K562 (cell line): Measurements from ENCODE around the gene CCSER1. TPM values are rescaled to one million over a fixed set of nuclear protein-coding genes. Genes with fewer than 3 reads are reported as not detected.

ENCODE experiments used
- ATAC-seq: fragments of 200-7000 bp; cut with Tn5 transposase; 3 replicates; pipeline ENCODE4 v1.9.1; 2020; ENCODE audit warnings: moderate library complexity
- BruUV-seq: library from RNA; stranded (reverse); fragments of 400-500 nt; replicated peaks from 2 replicates; lab custom pipeline; 2021; lab: Mats Ljungman, UMichigan
- CTCF ChIA-PET: fragments of 300-600 bp; formaldehyde crosslinking; extraction: SDS; loops from one replicate; lab custom pipeline; 2021; ENCODE audit warnings: low intra/inter-chr PET ratio; lab: Yijun Ruan, JAX
- POLR2A ChIA-PET: fragments of 300-600, 350-650 bp; sonication (Branson Sonifier 250); formaldehyde crosslinking; extraction: SDS; loops from one replicate; lab custom pipeline; 2021; ENCODE audit warnings: antibody characterized with exemption, inconsistent platforms; lab: Yijun Ruan, JAX
- DNase-seq, 4 experiments: peaks; one replicate each; pipeline versions ENCODE4 v3.0.0 to v3.0.0-alpha.2; 2011 to 2018; ENCODE audit warnings: low spot score in 3 of 4, mixed read lengths in 3 of 4; ENCODE audit errors: extremely low read depth in 1 of 4
- FAIRE-seq: peaks from 2 replicates; lab custom pipeline; 2011; peaks lifted over from hg19 to GRCh38; lab: Jason Lieb, UNC
- H2AFZ ChIP-seq: 2 replicates; pipeline ENCODE4 v1.6.0; 2011; ENCODE audit warnings: low read depth, low read length, control low read depth, inconsistent platforms
- H3K27ac ChIP-seq: fragments of 200-600 bp; 3 replicates; pipeline ENCODE4 v1.8.0; 2011; ENCODE audit warnings: low read depth, mild to moderate bottlenecking, control low read depth, inconsistent platforms, low read length, moderate library complexity, mixed read lengths; ENCODE audit errors: extremely low read depth
- H3K27me3 ChIP-seq, 2 experiments: fragments of 300-600 bp in 1 of 2; 2 replicates in 1 of 2; 3 replicates in 1 of 2; pipeline versions ENCODE4 v1.6.0 to v1.8.0; 2011; ENCODE audit warnings: inconsistent platforms in 2 of 2, low read length in 2 of 2, mild to moderate bottlenecking in 1 of 2, mixed read lengths in 1 of 2, moderate library complexity in 1 of 2; ENCODE audit not compliant: control insufficient read depth in 2 of 2, insufficient read depth in 2 of 2
- H3K36me3 ChIP-seq: fragments of 300-600 bp; 3 replicates; pipeline ENCODE4 v1.8.0; 2011; ENCODE audit warnings: mild to moderate bottlenecking, low read length, inconsistent platforms; ENCODE audit not compliant: control insufficient read depth, insufficient read depth
- H3K4me1 ChIP-seq, 2 experiments: fragments of 200-600 bp in 1 of 2; replicated peaks in 1 of 2; 2 replicates in 1 of 2; 3 replicates in 1 of 2; pipeline versions ENCODE4 v1.5.1 to v1.8.0; 2011; ENCODE audit warnings: inconsistent platforms in 2 of 2, low read length in 2 of 2, mild to moderate bottlenecking in 1 of 2, mixed read lengths in 1 of 2, moderate library complexity in 1 of 2; ENCODE audit not compliant: control insufficient read depth in 2 of 2, insufficient read depth in 2 of 2
- H3K4me2 ChIP-seq: 2 replicates; pipeline ENCODE4 v1.6.1; 2011; ENCODE audit warnings: low read length, control low read depth, inconsistent platforms, mixed read lengths; ENCODE audit not compliant: insufficient read depth
- H3K4me3 ChIP-seq: fragments of 200-600 bp; sonication (generic), shearing (Covaris generic); 2 replicates; pipeline ENCODE4 v1.5.1; 2016; ENCODE audit warnings: control low read depth, inconsistent platforms
- H3K79me2 ChIP-seq: fragments of 200-600 bp; 3 replicates; pipeline ENCODE4 v1.8.0; 2011; ENCODE audit warnings: low read length, inconsistent platforms; ENCODE audit not compliant: control insufficient read depth, insufficient read depth
- H3K9ac ChIP-seq, 2 experiments: 2 replicates each; pipeline versions ENCODE4 v1.6.0 to v1.6.1; 2011; ENCODE audit warnings: low read depth in 2 of 2, low read length in 2 of 2, control low read depth in 1 of 2, inconsistent platforms in 1 of 2, mild to moderate bottlenecking in 1 of 2, mixed read lengths in 1 of 2; ENCODE audit not compliant: insufficient read depth in 1 of 2
- H3K9me1 ChIP-seq: one replicate; pipeline ENCODE4 v1.6.0; 2011; ENCODE audit warnings: inconsistent platforms, mild to moderate bottlenecking, low read length, moderate library complexity; ENCODE audit not compliant: control insufficient read depth, insufficient read depth
- H3K9me3 ChIP-seq: replicated peaks from 2 replicates; pipeline ENCODE4 v1.5.1; 2011; ENCODE audit warnings: low read depth, low read length, inconsistent platforms; ENCODE audit not compliant: control insufficient read depth, insufficient read depth
- H4K20me1 ChIP-seq: replicated peaks from 2 replicates; pipeline ENCODE4 v1.6.1; 2011; ENCODE audit warnings: low read length, inconsistent platforms, mixed read lengths; ENCODE audit not compliant: control insufficient read depth, insufficient read depth
- BHLHE40 ChIP-seq: IDR thresholded peaks from 2 replicates; pipeline ENCODE4 v1.6.1; 2011; ENCODE audit warnings: low read length, improper control_type of control experiment
- CREB1 ChIP-seq, 2 experiments: sonication (generic) in 1 of 2; formaldehyde crosslinking in 1 of 2; IDR thresholded peaks; 2 replicates each; pipeline versions ENCODE4 v1.6.1 to v1.8.0; 2012 to 2022; ENCODE audit warnings: inconsistent platforms in 1 of 2, mild to moderate bottlenecking in 1 of 2, missing genetic modification reagents in 1 of 2, moderate library complexity in 1 of 2
- DLX4 ChIP-seq: fragments of 250-450 bp; sonication (Bioruptor Pico); IDR thresholded peaks from 2 replicates; pipeline ENCODE4 v1.6.1; 2021; ENCODE audit warnings: mild to moderate bottlenecking
- E2F6 ChIP-seq, 2 experiments: IDR thresholded peaks; 2 replicates each; pipeline ENCODE4 v1.6.1; 2011; ENCODE audit warnings: borderline replicate concordance in 1 of 2, control low read depth in 1 of 2, low read depth in 1 of 2, low read length in 1 of 2, mild to moderate bottlenecking in 1 of 2, mixed read lengths in 1 of 2, moderate library complexity in 1 of 2; ENCODE audit not compliant: insufficient read depth in 1 of 2, insufficient read length in 1 of 2, poor library complexity in 1 of 2, severe bottlenecking in 1 of 2; ENCODE audit errors: extremely low read depth in 1 of 2
- GMEB1 ChIP-seq: fragments of 250-450 bp; sonication (Bioruptor Pico); IDR thresholded peaks from 2 replicates; pipeline ENCODE4 v1.4.0; 2020; ENCODE audit warnings: mild to moderate bottlenecking
- KLF10 ChIP-seq: fragments of 250-450 bp; sonication (Bioruptor Pico); IDR thresholded peaks from 2 replicates; pipeline ENCODE4 v1.6.1; 2021; ENCODE audit warnings: matching md5 sums
- MTA1 ChIP-seq: fragments of 450-650 bp; IDR thresholded peaks from 2 replicates; pipeline ENCODE4 v1.6.1; 2017; ENCODE audit warnings: borderline replicate concordance
- PCBP1 ChIP-seq: fragments of 200-400 bp; formaldehyde crosslinking; IDR thresholded peaks from 2 replicates; pipeline ENCODE4 v1.6.1; 2018; ENCODE audit warnings: mild to moderate bottlenecking, low read depth, low read length; ENCODE audit not compliant: poor library complexity, severe bottlenecking
- RBM39 ChIP-seq: fragments of 200-400 bp; formaldehyde crosslinking; optimal IDR thresholded peaks from 2 replicates; pipeline ENCODE3; 2018; ENCODE audit warnings: low read depth, low read length
- SMAD1 ChIP-seq: fragments of 150-350 bp; IDR thresholded peaks from 2 replicates; pipeline ENCODE4 v1.6.1; 2014; ENCODE audit warnings: low read length, low read depth; ENCODE audit not compliant: partially characterized antibody
- SPI1 ChIP-seq: IDR thresholded peaks from 2 replicates; pipeline ENCODE4 v1.6.1; 2011; ENCODE audit warnings: low read depth, low read length, control low read depth, borderline replicate concordance
- USF1 ChIP-seq: sonication (generic); formaldehyde crosslinking; IDR thresholded peaks from 2 replicates; pipeline ENCODE4 v1.9.0; 2022; ENCODE audit warnings: mild to moderate bottlenecking, missing genetic modification reagents
- YBX1 ChIP-seq: fragments of 450-650 bp; IDR thresholded peaks from 2 replicates; pipeline ENCODE4 v1.7.1; 2016; ENCODE audit warnings: mild to moderate bottlenecking
- ZNF134 ChIP-seq: fragments of 250-450 bp; sonication (Bioruptor Pico); conservative IDR thresholded peaks from 2 replicates; pipeline ENCODE4 v1.4.0; 2020
- ZNF212 ChIP-seq: fragments of 450-650 bp; formaldehyde crosslinking; IDR thresholded peaks from 2 replicates; pipeline ENCODE4 v1.4.0; 2020; ENCODE audit warnings: mild to moderate bottlenecking
- ZNF354B ChIP-seq: fragments of 250-450 bp; sonication (Bioruptor Pico); IDR thresholded peaks from 2 replicates; pipeline ENCODE4 v1.4.0; 2020
- ZNF717 ChIP-seq: fragments of 250-450 bp; sonication (Bioruptor Pico); IDR thresholded peaks from 2 replicates; pipeline ENCODE4 v1.5.0; 2021
- ZNF785 ChIP-seq: fragments of 250-450 bp; sonication (Bioruptor Pico); IDR thresholded peaks from 2 replicates; pipeline ENCODE4 v1.4.0; 2020; ENCODE audit warnings: mild to moderate bottlenecking
- WGBS: fragments of 100-300 bp; shearing (Covaris generic); methylation state at CpG from one replicate; pipeline ENCODE4 v1.1.6; 2016; ENCODE audit warnings: low coverage, mixed read lengths; ENCODE audit not compliant: insufficient coverage; ENCODE audit errors: missing lambda C conversion rate; 5-methylcytosine and 5-hydroxymethylcytosine counted together
- in situ Hi-C: fragments of 300-500 bp; cut with MboI; formaldehyde crosslinking; loops from 4 replicates; pipeline ENCODE4 v1.15.0; 2018; ENCODE audit warnings: inconsistent platforms, mixed read lengths
- intact Hi-C: fragments of 100-400 bp; cut with micrococcal nuclease; formaldehyde crosslinking; loops from 2 replicates; pipeline ENCODE4 v1.14.2; 2022
- polyA plus RNA-seq, 8 experiments: library from polyadenylated mRNA; depleted of rRNA in 4 of 8; stranded (reverse) in 5 of 8; unstranded in 3 of 8; fragments of >200 nt; fragmentation: Nextera tagmentation in 2 of 8; fragmentation: Illumina TruSeq in 1 of 8; extraction: Ambion mirVana in 2 of 8; extraction: Trizol in 1 of 8; gene quantifications; 2 replicates each; pipeline versions ENCODE4 v1.2.1 to v1.2.3, GENCODE V29; 2011 to 2014; ENCODE audit warnings: inconsistent platforms in 1 of 8, missing spikeins in 1 of 8
- total RNA-seq, 7 experiments: library from RNA; depleted of rRNA in 6 of 7; stranded (reverse); fragments of >200 nt in 6 of 7; fragmentation: Illumina TruSeq in 2 of 7; extraction: Trizol in 2 of 7; gene quantifications; 2 replicates each; pipeline versions ENCODE4 v1.2.1 to v1.2.3, GENCODE V29; 2011 to 2021; ENCODE audit warnings: low replicate concordance in 1 of 7

CCSER1 gene
- total and polyA plus RNA-seq, 9 of the 15 experiments (the other 6 are each of a cell fraction or from before 2014, with no cell fraction given) = not detected

- TF ChIP-seq E2F6 (IDR thresholded peaks at IDR 0.05; ENCODE audit: borderline replicate concordance in 1 of 2, extremely low read depth in 1 of 2, insufficient read depth in 1 of 2, insufficient read length in 1 of 2, low read depth in 1 of 2, low read length in 1 of 2, poor library complexity in 1 of 2, severe bottlenecking in 1 of 2) = no peak
- TF ChIP-seq ZNF717 (CRISPR knock-in tag) = no peak
- TF ChIP-seq, all 486 proteins: peak for 0
Measured at GRCh38 chr4:91032725-91033445, 905.7 kb downstream of the CCSER1 start (continued).

- no peak overlapping the region for H3K9ac ChIP-seq
- H2AFZ ChIP-seq = no peak overlapping the region
- no peaks in the 10 kb centered on the region for H3K79me2 ChIP-seq
- ChIA-PET POLR2A (no interaction called here), CTCF (no interaction called here)
- intact Hi-C loops (no loop called here), in situ Hi-C loops (no loop called here)
- H3K27ac ChIP-seq = no peak overlapping the region
- H3K4me2 ChIP-seq = no peak overlapping the region
- no peak overlapping the region for H3K4me3 ChIP-seq
- H3K36me3 ChIP-seq = no peaks in the 10 kb centered on the region
- no peak for ATAC-seq
- H3K4me1 ChIP-seq = no peaks in the 10 kb centered on the region
- no peak for DNase-seq
- no peaks in the 10 kb centered on the region for H3K27me3 ChIP-seq
- no peak for FAIRE-seq
- BruUV-seq = no TSS peak
- no peaks in the 10 kb centered on the region for H3K9me1 ChIP-seq
- H4K20me1 ChIP-seq = no peaks in the 10 kb centered on the region
- no peaks in the 10 kb centered on the region for H3K9me3 ChIP-seq
- WGBS = 0% methylated on average over 2 of the region's 2 CpGs
- no peak for TF ChIP-seq ZNF354B
- TF ChIP-seq KLF10 (CRISPR knock-in tag) = no peak
- no peak for TF ChIP-seq YBX1
- TF ChIP-seq SMAD1 = no peak
- TF ChIP-seq MTA1 = no peak
- no peak for TF ChIP-seq ZNF785 (CRISPR knock-in tag)
- TF ChIP-seq PCBP1 = no peak
- TF ChIP-seq RBM39 = no peak
- no peak for TF ChIP-seq CREB1 (IDR thresholded peaks at IDR 0.05)
- TF ChIP-seq CREB1 (CRISPR knock-in tag; IDR thresholded peaks at IDR 0.05) = no peak
- no peak for TF ChIP-seq ZNF212 (CRISPR knock-in tag)
- TF ChIP-seq ZNF134 (CRISPR knock-in tag) = no peak
- TF ChIP-seq USF1 (CRISPR knock-in tag) = no peak
- no peak for TF ChIP-seq DLX4 (CRISPR knock-in tag)
- TF ChIP-seq GMEB1 = no peak
- no peak for TF ChIP-seq BHLHE40
- no peak for TF ChIP-seq SPI1
Measured at GRCh38 chr4:91035276-91035675, 908.1 kb downstream of the CCSER1 start.
